Caki2 (cell line): ENCODE results near the gene FUOM. TPM values are rescaled to one million over a fixed set of nuclear protein-coding genes. Genes with fewer than 3 reads are reported as not detected.

Source experiments
- DNase-seq: peaks from one replicate; pipeline ENCODE4 v3.0.0-alpha.2; 2015; ENCODE audit warnings: low read depth
- in situ Hi-C: cut with HindIII; loops from 2 replicates; pipeline ENCODE4 v1.10.0; 2016; ENCODE audit warnings: low sequenced_read_pairs, low pct_unique_long_range_greater_than_20kb, mixed read lengths
- total RNA-seq: library from RNA; depleted of rRNA; stranded (reverse); fragments of >200 nt; shearing (Covaris generic); gene quantifications from 2 replicates; pipeline ENCODE4 v1.2.3, GENCODE V29; 2014; ENCODE audit warnings: low replicate concordance

FUOM gene
- total RNA-seq, 1 experiment from 2014 or later = 38.3 TPM

- in situ Hi-C loops = no loop called here
- DNase-seq = no peak
Measured at GRCh38 chr10:133339708-133340380, 18.0 kb downstream of the FUOM start.

DNA sequence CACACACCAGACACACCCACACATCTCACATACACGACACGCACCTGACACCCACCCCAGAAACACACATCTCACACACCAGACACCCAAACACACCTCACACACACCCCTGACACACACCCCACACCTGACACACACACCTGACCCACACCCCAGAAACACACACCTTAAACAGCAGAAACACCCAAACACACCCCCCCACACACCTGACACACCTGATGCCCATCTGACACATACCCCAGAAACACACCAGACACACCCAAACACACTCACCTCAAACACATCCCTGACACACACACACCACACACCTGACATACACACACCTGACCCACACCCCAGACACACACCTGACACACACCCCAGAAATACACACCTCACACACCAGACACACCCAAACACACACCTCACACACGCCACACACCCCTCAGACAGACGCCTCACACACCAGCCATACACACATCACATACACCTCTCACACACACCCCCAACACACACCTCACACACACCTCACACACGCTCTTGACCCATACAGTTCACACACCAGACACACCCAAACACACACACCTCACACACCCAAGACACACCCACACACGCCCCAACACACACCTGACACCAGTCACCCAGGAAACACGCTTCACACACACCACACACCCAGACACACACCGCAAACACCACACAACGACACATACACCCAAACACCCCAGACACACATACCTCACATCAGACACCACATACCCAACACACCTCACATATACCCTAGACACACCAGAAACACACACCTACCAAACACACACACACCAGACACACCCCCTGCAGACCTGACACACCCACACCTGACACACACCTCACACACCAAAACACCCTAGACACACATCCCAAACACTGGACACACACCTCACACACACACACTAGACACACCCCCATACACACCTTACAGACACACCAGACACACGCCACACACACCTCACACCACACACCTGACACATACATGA, 19.4 kb downstream of the FUOM start:
- DNase-seq = no peak

GRCh38 chr10:133337370-133337725, 20.5 kb downstream of the FUOM start:
- in situ Hi-C loops = no loop called here
- DNase-seq = no peak

More for the DNA sequence above, 19.4 kb downstream of the FUOM start:
- in situ Hi-C loops = no loop called here

DNA sequence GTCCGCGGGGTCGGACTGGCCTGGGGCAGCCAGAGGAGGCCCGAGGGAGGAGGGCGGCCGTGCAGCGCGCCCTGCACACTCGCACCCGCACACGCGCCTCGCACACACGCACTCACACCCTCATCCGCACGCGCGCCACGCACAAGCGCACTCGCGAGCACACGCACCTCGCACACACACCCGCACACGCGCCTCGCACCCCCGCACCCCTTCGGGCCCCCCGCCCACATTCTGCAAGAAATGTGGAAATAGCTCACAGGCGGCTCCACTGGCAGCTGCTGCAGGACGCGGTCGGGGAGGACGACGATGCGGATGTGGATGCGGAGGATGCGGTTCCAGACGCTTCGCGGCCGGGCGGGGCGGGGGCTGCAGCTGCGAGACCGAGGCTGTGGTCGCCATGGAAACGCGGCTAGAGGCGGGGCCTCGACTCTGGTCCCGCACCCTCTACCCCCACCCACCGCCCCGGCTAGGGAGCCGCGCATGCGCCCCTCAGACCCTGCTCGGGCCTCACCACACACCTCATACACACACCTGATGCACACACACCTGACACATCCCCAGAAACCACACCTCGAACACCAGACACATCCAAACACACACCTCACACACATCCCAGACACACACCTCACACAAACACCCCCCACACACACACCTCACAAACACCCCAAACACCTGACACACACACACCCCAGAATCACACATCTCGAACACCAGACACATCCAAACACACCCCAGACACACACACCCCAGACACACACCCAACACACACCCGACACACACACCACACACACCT, 21.0 kb downstream of the FUOM start, which contains the start of gene CALY:
Gene CALY (minus strand): TSS at position 320 of the 793 bp plus-strand sequence. CDS start 7,907 bp downstream, outside the sequence.
- in situ Hi-C loops = no loop called here
- no peak for DNase-seq

DNA sequence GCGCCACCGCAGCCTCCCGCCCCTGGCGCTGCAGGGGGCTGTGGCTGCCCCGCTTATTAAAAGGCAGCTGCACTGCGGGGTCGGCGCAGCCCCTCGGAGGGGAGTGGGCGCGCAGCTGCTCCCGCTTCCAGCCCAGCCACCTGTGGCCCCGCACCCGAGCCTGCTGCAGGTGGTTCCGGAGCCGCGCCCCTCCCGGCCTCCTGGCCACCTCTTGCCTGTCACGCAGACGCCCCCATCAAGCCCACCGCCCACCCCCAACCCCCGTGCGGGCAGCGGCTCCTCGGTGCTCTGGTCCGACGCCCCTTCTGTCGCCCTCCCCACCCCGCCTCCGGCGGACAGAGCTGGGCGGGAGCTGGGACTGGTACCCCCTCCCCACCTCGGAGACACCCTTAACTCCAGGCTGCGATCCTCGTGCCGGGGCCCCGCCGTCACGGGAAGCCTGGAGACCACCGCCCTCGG, 21.7 kb downstream of the FUOM start:
- no peak for DNase-seq
- in situ Hi-C loops = no loop called here

GRCh38 chr10:133335246-133336117, 22.3 kb downstream of the FUOM start:
- in situ Hi-C loops = no loop called here
- DNase-seq = no peak

DNA sequence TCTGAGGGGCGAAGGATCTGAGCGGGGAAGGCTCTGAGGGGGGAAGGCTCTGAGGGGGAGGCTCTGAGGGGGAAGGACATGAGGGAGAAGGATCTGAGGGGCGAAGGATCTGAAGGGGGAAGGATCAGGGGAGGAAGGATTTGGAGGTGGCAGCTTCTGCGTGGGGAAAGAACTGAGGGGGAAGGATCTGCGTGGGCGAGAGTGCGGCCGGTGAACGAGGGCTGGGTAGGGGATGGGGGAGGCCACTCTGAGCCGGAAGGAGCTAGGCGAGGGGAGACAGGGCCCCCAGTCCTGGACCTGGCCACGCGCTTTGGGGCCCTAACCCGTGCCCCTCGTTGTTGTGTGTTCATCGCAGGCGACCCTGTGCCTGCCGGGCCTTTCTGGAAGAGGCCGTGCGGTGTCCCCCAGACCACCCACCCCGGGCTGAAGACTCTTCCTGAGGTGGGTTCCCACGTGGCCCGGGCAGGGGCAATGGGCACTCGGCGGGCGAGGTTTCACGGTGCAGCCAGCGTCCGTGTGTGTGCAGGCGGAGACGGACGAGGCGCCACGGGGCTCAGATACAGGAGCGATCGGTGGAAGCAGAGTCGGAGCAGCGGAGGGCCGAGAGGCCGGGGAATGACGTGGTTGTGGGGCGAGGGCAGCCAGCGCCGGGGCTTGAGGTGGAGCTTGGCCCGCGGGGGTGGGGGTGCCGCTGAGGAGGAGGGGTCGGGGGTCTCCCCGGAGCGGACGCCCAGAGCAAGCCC, 23.1 kb downstream of the FUOM start:
- in situ Hi-C loops = no loop called here

DNA sequence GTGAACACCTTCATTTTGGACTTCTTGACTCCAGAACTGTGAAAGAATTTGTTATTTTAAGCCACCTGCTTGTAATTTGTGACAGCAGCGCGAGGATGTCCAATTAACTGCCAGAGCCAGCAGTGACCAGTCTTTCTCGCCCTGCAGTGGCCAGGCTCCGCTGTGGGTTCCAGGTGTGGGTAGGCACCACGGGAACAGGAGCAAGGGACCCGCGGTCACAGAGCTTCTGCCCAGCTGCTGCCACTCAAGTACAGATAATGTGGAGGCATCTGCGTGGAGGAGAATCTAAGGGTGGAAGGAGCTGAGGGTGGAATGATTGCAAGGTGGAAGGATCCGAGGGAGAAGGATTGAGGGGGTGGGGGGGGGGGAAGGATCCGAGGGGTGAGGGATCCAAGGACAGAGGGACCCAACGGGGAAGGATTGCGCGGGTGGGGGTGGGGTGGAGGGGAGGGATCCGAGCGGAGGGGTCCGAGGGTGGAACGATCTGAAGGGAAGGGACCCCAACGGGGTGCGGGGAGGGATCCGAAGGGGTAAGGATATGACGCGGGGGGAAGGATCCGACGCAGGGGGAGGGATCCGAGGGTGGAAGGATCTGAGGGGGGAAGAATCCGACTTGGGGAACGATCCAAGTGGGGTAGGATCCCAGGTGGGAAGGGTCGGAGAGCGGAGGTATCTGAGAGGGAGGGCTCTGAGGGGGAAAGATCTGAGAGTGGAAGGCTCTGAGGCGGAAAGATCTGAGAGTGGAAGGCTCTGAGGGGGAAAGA, 24.7 kb downstream of the FUOM start:
- no peak for DNase-seq
- in situ Hi-C loops = no loop called here

More for the DNA sequence above, 23.1 kb downstream of the FUOM start:
- DNase-seq = no peak

GRCh38 chr10:133329491-133330202, 28.2 kb downstream of the FUOM start:
- in situ Hi-C loops = no loop called here
- peak; percentile 66 for DNase-seq

GRCh38 chr10:133328358-133329343, 29.2 kb downstream of the FUOM start:
- in situ Hi-C loops = no loop called here
- no peak for DNase-seq

DNA sequence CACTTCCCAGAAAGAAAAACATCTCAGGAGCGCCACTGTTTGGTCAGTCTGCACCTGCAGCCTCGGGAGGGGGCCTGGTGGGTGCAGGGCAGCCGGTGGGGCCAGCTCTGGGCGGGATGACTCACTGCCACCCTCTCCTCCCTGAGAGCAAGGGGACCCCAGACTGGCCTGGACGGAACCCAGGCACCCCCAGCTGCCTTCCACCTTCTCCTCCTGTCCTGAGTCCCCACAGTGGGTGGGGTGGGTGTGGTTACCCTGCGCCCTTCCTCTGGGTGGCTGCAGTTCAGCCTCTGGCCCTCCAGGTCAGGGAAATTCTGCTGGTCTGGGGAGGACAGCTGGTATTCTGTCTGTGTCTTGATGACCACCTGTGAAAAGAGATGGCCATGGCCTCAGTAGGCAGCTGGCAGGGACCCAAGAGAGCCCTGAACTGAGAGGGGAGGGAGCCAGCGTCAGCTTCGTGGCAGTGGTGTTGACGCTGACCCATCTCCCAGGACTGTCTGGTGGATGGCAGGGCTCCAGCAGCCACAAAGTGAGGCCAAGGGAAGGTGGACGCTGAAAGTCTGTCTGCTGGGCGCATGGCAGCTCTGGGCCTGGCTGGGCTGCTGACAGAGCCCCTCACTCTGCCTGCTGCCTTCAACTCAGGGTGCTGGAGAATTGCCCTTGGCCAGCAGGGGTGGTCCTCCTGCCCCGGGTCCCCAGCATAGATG, 30.0 kb downstream of the FUOM start:
- DNase-seq = no peak
- in situ Hi-C loops = no loop called here

GRCh38 chr10:133326745-133327650, 30.8 kb downstream of the FUOM start:
- no peak for DNase-seq

DNA sequence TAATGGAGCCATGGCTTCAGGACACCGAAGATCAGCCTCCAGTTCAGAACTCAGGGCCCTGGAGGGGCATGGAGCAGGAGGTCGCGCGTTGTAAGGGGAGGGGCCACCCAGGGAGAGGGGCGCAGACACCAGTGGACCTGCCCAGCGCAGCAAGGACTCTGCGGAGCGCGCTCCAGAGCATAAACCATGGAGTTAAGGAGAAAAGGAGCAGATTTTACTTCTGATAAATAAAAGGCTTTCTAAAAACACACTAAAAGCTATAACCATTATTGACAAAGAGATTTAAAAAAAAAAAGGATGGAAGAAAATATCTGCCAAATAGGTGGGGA, 31.6 kb downstream of the FUOM start:
- DNase-seq = no peak
- in situ Hi-C loops = no loop called here

More at GRCh38 chr10:133326745-133327650, 30.8 kb downstream of the FUOM start:
- in situ Hi-C loops = no loop called here
